ENCODE data around the gene PCCA.
"Not testable (repeated sequence)": the region's sequence is repeated elsewhere in the genome, so short reads cannot be mapped to it uniquely, and the experiment has no call there.

Gene PCCA

DNA sequence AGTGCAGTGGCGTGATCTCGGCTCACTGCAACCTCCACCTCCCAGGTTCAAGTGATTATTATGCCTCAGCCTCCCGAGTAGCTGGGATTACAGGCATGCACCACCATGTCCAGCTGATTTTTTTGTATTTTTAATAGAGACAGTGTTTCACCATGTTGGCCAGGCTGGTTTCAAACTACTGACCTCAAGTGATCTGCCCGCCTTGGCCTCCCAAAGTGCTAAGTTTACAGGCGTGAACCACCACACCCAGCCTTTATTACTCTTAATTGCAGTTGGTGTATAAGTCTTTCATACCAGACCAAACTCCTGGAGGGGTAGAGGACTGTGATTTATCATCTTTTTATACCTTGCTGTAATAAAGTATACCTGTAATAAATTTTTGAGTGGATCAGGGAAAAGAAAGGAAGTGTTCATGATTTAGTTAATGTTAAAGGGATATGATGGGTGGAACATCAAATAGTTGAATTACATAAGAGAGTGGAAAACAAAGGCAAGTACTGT lies 52.6 kb downstream of the PCCA start:
- not testable (repeated sequence) for DNase-seq

DNA sequence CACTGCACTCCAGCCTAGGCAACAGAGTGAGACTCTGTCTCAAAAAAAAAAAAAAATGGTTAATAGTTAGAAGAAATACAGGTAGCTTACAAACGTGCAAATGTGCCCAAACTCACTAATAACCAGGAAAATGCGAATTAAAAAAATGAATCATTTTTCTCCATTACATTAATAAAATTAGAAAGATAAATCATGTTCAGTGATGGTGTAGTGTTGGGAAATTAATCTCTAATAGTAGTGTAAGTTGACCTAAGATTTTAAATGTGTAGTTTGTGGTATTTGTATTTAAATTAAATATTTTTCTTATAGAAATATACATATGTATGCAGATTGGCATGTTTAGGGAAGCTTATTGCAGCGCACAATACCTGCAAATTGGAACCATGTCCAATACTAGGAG lies 57.6 kb downstream of the PCCA start:
- DNase-seq: no peak

DNA sequence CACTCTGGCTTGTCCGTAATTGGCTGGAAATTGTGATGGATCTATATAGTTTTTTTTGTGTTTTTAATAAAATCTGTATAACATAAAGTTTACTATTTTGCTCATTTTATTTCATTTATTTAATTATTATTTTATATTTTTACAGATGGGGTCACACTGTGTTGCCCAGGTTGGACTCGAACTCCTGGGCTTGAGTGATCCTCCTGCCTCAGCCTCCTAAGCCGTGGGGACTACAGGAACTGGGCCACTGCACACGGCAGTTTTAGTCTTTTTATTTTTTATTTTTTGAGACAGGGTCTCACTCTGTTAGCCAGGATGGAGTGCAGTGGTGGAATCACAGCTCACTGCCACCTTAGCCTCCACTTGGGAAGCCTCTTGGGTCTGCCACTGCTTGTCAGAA lies 58.9 kb downstream of the PCCA start:
- DNase-seq: no peak

DNA sequence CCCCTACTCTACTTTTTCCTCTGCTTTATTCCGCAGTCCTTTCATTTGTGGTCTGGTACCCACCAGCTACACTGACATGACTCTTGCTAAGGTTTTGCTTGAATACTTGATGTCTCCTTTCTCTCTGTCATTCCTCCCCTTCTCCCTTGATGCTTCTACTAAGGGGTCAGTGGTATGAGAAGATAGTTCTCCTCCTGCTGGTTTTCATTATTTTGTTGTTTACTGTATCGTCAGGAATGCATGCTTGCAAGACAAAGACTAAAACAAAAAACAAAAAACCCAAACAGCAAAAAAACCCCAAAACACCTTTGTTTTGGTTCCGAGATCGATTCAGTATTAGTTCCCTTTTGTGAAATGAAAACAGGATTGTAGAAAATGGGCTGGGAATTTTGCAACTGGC lies 59.5 kb downstream of the PCCA start:
- DNase-seq: no peak

DNA sequence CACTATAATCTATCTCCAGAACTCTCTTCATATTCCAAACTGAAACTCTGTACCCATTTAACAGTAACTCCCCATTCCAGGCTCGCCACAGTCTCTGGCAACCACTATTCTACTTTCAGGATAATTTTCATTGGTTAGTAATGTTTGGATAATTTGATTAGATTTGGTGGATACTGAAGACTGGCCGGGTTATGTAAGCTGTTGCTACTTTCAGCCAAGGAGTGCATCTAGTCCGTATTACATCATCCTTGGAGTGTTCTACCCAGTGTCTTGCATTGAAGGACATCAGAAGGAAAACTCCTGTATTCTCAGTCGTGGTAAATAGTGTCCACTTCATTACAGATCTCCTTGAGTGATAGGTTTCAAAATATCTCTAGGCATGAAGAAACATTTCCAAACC lies 60.5 kb downstream of the PCCA start:
- no peak for DNase-seq

DNA sequence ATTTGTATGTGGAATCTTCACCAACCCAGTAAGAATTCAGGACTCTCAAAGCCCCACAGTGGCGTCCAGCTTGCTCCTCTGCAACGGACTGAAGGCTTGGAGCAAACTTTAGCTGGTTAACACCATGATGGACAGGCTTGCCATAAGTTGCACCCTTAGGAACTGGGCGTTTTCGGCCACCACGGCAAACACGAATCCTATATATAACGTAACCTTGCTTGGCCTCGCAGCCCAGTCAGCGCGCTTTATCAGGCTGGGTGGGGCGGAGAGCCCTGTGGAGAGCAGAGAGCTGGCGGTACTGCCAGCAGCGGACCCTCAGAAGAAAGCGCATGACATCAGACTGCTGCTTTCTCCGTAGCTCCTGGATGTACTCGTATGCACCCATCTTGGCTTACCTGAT lies 61.8 kb downstream of the PCCA start:
- not testable (repeated sequence) for DNase-seq

DNA sequence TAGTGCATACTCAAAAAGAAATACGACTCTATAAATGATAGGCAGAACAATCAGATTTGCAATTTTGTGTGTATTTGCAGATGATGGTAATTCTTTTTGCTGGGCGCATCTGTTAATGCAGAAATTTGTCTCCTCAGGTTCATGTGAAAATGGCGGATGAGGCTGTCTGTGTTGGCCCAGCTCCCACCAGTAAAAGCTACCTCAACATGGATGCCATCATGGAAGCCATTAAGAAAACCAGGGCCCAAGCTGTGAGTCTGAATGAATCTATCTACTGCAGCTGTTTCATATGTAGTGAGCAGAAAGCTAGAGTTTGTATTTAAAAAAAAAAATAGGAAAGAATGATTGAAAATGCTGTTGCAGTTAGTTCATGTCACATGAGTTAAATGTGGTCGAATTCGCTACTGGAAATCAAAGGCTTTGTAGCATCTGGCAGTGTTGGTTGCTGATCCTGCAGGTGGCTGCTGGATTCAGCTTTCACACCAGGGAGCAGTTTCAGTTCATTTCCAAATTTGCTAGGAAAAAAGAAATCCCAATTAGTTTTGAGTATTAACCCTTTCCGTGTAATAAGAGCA lies 66.0 kb downstream of the PCCA start:
- no peak for DNase-seq

DNA sequence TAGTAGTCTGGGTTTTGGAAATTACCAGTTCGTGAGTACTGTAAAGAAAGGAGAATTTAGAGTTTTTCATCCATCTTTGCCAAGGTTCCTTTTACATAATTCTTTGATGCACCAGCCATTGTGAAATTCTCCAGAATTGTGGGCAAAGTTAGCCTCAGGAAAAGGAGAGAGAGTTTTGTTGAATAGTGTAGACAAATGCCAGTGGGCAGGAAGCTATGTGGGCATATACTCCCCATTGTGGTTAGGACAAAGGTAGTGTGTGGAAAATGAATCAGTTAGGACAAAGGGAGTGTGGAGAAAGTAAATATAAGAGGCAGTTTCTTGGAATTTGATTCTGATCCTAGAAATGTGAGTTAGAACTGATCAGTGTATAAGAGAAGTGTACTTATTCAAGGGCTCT lies 67.9 kb downstream of the PCCA start:
- no peak for DNase-seq

DNA sequence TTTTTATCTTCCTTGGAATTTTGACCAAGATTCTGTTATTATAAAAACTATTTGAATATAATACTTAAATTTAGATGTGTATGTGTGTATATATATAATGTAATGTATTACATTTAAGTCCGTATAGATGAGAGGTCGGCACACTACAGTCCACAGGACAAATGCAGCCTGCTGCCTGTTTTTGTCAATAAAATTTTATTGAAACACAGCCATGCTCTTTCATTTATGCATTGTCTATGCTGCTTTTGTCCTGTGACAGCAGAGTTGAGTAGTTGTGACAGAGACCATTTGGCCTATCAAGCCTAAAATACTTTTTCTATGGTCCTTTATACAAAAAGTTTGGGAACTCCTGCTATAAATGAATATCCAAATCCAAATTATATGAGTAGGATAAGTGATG lies 69.7 kb downstream of the PCCA start:
- DNase-seq: no peak

DNA sequence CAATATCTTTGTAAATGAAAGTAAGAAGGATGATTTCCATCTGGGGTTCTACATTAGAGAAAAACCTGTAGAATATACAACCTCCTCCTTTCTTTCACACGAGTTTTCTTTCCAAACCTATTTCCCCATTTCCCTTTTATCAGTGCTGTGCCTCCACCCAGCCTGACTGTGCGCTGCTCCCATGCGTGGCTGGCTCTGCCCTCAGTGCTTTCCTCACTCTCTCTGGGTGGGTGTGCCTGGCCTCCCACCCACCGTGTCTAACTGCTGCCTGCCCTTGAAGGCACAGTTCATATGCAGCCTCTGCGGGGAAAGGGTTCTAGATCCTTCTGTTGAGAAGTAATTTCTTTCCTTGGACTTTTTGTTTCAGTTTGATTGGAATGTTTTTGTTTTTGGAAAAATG lies 70.7 kb downstream of the PCCA start:
- DNase-seq: no peak

DNA sequence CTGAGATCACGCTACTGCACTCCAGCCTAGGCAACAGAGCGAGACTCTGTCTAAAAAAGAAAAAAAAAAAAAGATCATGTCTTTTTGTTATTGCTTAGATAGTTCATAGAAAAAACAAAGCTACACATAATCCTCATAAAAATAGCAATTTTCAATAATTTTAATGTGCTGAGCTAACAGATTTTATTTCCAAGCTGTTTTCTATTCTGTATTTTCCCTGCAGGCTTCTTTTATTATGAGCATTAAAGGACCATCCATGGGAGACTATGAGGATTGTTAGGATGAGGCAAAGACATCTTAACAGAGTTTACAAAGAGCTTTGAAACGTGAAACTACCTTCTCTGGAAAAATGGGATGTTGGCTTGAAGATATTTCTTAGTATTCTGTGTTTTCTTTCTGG lies 71.6 kb downstream of the PCCA start:
- DNase-seq: no peak

DNA sequence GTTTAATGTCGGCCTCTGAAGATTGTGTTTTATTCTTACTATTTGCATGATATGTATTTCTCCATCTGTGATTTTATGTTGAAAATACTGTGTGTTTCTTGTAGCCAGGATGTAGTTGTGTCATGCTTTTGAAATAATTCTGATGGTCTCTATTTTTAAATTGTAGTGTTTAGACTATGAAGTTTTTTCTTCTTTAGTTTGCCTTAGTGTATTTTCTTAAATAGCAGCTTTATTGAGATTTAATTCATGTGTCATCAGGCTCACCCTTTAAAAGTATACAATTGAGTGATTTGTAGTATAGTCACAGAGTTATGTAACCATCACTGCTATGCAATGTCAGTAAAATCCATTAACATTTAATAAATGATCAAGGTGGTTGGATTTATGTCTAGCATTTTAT lies 74.5 kb downstream of the PCCA start:
- DNase-seq: no peak

DNA sequence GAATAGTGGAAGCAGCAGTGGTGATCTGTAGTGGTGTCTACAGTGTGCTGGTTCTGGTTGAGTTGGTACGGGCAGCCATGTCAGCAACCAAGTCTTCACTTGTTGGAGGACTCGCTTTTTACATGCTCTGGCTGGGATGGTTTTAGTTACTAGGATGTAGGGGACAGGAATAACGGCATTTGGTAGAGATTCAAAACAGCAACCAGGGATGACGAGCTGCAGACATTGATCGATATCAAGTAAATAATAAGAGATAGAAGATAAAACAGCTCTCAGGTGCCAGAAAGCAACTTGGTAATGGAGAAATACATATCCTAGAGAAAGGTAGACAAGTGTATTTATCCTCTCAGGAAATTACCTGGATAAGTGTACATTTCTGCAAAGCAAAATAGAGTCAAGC lies 84.3 kb downstream of the PCCA start:
- no peak for DNase-seq

DNA sequence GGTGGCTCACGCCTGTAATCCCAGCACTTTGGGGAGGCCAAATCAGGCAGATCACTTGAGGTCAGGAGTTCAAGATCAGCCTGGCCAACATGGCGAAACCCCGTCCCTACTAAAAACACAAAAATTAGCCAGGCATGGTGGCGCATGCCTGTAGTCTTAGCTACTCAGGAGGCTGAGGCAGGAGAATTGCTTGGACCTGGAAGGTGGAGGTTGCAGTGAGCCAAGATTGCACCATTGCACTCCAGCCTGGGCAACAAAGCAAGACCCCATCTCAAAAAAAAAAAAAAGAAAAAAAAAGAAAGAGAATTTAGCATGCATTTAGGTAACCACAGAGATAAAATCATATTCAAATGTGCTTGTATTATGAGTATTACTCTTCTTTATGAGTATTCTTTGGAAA lies 85.6 kb downstream of the PCCA start:
- DNase-seq: not testable (repeated sequence)

DNA sequence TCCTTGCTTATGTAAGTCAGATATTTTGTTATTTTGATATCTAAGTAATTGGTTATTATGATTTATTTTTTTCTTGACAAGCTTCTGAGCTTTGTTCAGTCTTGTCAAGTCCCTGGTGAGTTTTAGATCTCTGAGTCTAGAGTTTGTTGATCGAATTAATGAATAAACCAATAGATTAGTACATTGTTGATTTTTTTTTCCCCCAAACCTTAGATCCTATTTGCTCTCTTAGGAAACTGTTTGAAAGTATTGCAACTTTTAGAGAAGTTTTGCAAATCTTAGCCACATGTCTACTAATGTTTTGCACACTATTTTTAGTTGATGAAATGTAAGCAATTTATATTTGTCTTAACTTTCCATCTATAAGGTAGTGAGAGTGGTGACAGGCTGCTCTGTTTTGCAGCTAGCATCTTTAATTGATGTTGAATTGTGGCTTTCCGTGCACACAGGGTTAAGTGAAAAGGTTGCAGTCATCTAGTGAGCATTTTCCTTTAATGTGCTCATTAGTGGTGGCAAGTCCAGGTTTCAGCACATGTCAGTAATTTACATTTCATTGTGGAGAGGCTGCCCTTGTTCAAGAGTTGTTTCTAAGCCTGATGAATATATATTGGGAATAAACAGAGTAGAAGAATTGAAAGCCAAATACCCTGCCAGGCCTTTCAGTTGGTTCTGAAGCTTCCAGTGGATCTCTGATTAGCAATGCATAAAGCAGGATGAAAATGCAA lies 86.3 kb downstream of the PCCA start:
- no peak for DNase-seq

DNA sequence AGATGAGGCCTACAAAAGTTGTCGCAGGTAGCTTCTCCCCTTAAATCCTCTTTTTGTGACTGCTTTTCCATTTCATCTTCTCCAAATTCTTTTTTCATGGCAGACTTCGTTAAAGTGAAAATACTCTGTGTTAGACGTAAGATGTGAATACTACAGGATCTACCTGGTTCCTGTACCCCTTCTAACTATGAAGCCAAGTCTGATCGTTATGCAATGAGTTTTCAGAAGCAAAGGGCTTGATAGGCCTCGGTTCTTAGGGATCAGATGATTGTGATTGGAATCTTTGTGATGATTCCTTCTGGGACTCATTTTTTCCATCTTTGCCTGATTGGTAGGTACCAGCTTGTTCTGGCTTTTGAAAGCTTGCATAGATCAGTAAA lies 86.9 kb downstream of the PCCA start:
- DNase-seq: no peak

DNA sequence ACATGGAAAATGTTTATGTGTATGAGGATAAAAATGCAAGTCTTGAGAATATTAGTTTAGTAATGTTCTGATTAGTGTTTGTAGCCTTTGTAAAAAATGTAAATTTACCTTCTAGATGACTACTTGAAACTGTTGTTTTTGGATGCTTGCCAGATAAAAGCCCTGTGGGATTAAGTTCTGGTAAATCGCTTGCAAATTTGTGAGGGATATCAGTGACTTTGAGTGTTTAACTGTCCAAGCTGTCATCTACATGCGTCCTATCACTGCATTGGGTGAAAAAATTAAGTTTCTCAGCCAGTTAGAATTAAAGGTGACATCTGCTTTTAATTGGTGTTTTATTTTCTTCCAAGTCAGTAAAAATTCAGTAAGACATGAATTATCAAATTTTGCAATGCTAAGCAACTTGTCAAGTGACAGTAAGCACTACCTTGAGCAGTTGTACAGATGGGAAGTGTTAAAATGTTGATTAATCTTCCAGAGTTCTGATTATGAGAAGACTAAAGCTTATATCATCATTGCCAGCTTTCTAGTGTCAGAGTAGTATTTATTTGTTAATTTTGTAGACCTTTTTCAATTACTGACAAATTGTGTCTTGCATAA lies 88.0 kb downstream of the PCCA start:
- DNase-seq: no peak

DNA sequence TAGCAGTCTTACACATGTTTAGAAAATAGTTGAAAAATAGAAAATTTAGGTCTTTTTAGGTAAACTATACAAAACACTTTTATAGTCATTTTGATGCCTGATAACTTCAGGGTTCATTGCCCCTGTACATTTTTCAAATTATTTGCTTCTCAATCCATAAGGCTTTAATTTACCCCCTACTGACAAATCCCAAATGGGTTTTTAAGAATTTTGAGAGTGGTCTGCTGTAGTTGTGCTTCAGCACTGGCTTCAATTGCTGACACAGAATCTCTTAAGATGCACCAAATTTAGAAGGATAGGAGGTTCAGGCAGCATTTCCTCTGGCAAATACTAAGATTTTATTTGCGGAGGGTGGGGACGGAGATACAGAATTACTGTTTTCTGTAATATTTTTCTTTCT lies 89.4 kb downstream of the PCCA start:
- DNase-seq: no peak

DNA sequence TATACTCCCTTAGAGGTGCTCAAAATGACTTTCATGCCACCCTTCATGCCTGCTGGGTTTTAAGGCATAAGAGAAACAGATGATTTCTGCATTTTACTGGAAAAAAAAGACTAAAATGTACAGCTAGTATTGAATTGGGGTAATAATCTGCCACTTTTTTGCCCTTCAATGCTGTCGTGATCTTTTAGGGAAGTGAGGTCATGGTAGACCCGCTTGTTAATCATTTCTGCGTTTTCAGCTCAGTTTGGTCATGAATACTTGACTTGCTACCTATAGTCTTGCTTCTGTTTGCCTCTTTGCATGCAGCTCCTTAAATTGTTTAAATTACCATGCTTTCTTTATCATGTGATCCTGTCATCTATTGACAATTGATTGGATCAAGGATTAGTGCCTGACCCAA lies 90.4 kb downstream of the PCCA start:
- DNase-seq: no peak

DNA sequence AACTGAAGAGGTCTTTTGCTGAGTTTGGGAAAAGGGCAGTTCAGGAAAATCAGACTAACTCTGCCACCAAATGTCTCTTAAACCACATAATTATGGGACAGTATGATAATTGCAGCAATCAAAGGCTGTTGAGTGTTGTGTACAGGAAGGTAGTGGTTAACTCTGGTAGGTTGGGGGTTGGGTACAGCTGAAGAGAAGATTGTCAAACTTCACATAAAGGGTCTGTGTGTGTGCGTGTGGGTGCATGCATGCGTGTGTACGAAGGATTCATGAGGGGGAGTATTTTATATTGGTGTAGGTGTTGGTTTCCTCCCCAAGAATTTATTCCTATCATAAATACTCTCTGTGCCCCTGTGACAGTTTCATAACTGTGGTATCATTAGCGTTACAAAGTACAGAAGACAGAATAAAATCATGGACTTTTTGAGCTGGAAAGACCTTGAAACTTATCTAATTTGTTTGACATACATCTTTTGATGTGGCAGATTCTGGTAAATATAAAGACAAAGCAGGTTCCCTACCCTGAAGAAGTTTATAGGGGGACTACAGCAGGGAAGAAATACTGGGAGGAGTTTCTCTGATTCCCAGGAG lies 94.1 kb downstream of the PCCA start:
- DNase-seq: no peak

DNA sequence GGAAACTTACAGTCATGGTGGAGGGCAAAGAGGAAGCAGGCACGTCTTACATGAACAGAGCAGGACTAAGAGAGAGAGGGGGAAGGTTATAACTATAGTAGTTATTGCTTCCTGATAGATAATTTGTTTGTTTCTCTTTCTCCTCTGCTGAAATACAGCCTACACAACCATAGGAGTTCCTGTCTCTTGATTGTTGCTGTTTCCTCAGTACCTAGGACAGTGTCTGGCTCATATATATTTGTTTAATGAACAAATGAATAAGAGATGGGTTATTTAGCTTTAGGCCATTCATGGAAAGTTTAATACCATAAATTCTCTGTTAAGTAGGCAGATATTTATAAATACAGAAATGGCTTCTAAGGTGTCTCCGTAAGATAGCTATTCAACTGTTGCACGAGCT lies 95.2 kb downstream of the PCCA start:
- DNase-seq: no peak

DNA sequence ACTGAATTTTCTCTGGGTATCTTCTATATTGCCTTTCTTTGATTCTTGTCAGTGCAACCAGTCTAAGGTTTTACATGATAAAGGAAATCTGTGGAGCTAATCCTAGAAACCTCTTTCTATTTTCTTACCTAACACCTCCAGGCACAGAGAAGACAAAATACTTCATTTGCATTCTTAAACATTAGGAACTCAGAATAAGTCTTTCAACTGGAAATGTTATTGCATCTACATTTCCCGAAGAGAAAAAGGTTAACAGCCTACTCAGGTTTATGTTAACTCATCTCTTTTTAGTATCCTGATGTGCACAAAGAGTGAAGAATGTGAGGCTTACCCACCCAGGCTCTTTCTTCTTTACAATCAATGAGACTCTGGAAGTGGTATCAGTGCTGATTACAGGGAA lies 106.7 kb downstream of the PCCA start:
- DNase-seq: no peak

DNA sequence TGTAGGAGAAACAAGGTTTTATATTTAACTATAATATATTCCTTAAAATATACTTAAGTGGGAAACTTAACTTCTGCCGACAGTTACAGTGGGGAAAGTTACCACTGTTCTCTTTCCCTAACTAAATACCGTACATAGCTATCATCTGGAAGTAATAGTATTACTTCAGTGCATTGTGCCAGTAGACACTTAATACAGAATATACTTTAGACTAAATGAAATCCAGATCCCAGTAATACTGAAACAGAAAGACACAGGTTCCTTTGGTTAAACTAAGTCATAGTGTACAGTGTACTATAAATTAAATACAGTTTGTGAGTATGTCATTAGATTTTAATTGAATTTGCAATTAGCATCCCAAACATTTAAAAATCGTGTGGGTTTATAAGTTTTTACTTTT lies 107.5 kb downstream of the PCCA start:
- DNase-seq: no peak

DNA sequence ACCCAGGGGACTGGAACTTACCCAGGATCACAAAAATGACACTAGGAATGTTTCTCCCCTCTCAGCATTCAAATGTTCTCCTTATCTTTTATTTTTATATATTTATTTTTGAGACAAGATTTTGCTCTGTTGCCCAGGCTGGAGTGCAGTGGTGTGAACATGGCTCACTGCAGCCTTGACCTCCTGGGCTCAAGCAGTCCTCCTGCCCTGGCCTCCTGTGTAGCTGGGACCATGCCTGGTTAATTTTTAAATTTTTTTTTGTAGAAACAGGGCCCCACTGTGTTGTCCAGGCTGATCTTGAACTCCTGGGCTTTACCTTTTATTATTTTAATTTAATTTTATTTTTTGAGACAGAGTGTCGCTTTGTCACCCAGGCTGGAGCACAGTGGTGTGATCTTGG lies 108.2 kb downstream of the PCCA start:
- DNase-seq: no peak

All from NCI-H1436 treated with DMSO at 0.1 percent for 48 hours (cell line).